H54 (cell line): ENCODE results near the gene DIP2C.

Experiments used
- DNase-seq: peaks from one replicate; pipeline ENCODE4 v3.0.0; 2011; ENCODE audit warnings: low spot score, mixed read lengths; ENCODE audit not compliant: insufficient read length
- FAIRE-seq: peaks from 3 replicates; lab custom pipeline; 2011; peaks lifted over from hg19 to GRCh38; lab: Jason Lieb, UNC
- POLR2A ChIP-seq: IDR thresholded peaks from 2 replicates; pipeline ENCODE4 v1.6.1; 2011; ENCODE audit warnings: low read depth, mild to moderate bottlenecking, low read length

The DIP2C gene

GRCh38 chr10:422241-422640 is 267.2 kb downstream of the DIP2C start:
- DNase-seq (no peak), FAIRE-seq (no peak)
- no peak for TF ChIP-seq POLR2A

- DNase-seq (no peak), FAIRE-seq (no peak)
- no peak for TF ChIP-seq POLR2A
Observed at GRCh38 chr10:421170-421569, 268.3 kb downstream of the DIP2C start.

- no peak for TF ChIP-seq POLR2A
- FAIRE-seq (no peak), DNase-seq (no peak)
Observed at GRCh38 chr10:420154-421121, 269.0 kb downstream of the DIP2C start.

GRCh38 chr10:418894-419293 is 270.6 kb downstream of the DIP2C start:
- TF ChIP-seq POLR2A = no peak
- DNase-seq (no peak), FAIRE-seq (no peak)

GRCh38 chr10:418226-418625 is 271.2 kb downstream of the DIP2C start:
- FAIRE-seq = no peak
- DNase-seq = no peak
- TF ChIP-seq POLR2A = no peak

- FAIRE-seq (no peak), DNase-seq (no peak)
- TF ChIP-seq POLR2A = no peak
Observed at GRCh38 chr10:416091-416515, 273.4 kb downstream of the DIP2C start.

GRCh38 chr10:413662-414071 is 275.8 kb downstream of the DIP2C start:
- FAIRE-seq (no peak), DNase-seq (no peak)
- TF ChIP-seq POLR2A = no peak

GRCh38 chr10:412109-412508 is 277.4 kb downstream of the DIP2C start:
- FAIRE-seq = no peak
- DNase-seq = no peak
- no peak for TF ChIP-seq POLR2A

GRCh38 chr10:411603-412002 is 277.9 kb downstream of the DIP2C start:
- DNase-seq (no peak), FAIRE-seq (no peak)
- TF ChIP-seq POLR2A = no peak

GRCh38 chr10:409408-410040 is 279.9 kb downstream of the DIP2C start:
- FAIRE-seq = no peak
- no peak for DNase-seq
- TF ChIP-seq POLR2A = no peak

GRCh38 chr10:408236-408635 is 281.2 kb downstream of the DIP2C start:
- no peak for TF ChIP-seq POLR2A
- no peak for DNase-seq
- FAIRE-seq = no peak

- FAIRE-seq (no peak), DNase-seq (no peak)
- TF ChIP-seq POLR2A = no peak
Observed at GRCh38 chr10:406976-407375, 282.5 kb downstream of the DIP2C start.

- TF ChIP-seq POLR2A = no peak
- no peak for DNase-seq
- no peak for FAIRE-seq
Observed at GRCh38 chr10:405648-406047, 283.8 kb downstream of the DIP2C start.

- no peak for DNase-seq
- FAIRE-seq = no peak
- no peak for TF ChIP-seq POLR2A
Observed at GRCh38 chr10:404991-405390, 284.5 kb downstream of the DIP2C start.
